Measurements from ENCODE around the gene ESYT2. TPM values are rescaled to one million over a fixed set of nuclear protein-coding genes. Genes with fewer than 3 reads are reported as not detected.
"Not testable (repeated sequence)": the region's sequence is repeated elsewhere in the genome, so short reads cannot be mapped to it uniquely, and the experiment has no call there.

The ESYT2 gene
- total RNA-seq, 1 donor from 2014 or later: 53.1 TPM

GRCh38 chr7:158706710-158707590 lies 122.4 kb downstream of the ESYT2 start:
- no peak for TF ChIP-seq CTCF (IDR thresholded peaks at IDR 0.05; ENCODE audit: insufficient read depth, low read length, poor library complexity, severe bottlenecking)
- Histone ChIP-seq H3K27me3 (ENCODE audit: control insufficient read depth, insufficient read depth, low read length) (no peaks in the 10 kb centered on the region), H3K4me3 (ENCODE audit: low read depth, low read length) (no peak overlapping the region), H3K36me3 (ENCODE audit: control insufficient read depth, insufficient read depth, low read length) (no peaks in the 10 kb centered on the region)
- DNase-seq (ENCODE audit: low read depth): no peak

GRCh38 chr7:158706273-158706704 lies 123.0 kb downstream of the ESYT2 start:
- DNase-seq (ENCODE audit: low read depth): no peak
- Histone ChIP-seq H3K36me3 (ENCODE audit: control insufficient read depth, insufficient read depth, low read length) (no peaks in the 10 kb centered on the region), H3K4me3 (ENCODE audit: low read depth, low read length) (no peak overlapping the region), H3K27me3 (ENCODE audit: control insufficient read depth, insufficient read depth, low read length) (no peaks in the 10 kb centered on the region)
- no peak for TF ChIP-seq CTCF (IDR thresholded peaks at IDR 0.05; ENCODE audit: insufficient read depth, low read length, poor library complexity, severe bottlenecking)

- Histone ChIP-seq H3K27me3 (ENCODE audit: control insufficient read depth, insufficient read depth, low read length) (no peaks in the 10 kb centered on the region), H3K4me3 (ENCODE audit: low read depth, low read length) (peak overlapping the region; percentile 99), H3K36me3 (ENCODE audit: control insufficient read depth, insufficient read depth, low read length) (no peaks in the 10 kb centered on the region)
- DNase-seq (ENCODE audit: low read depth): no peak
- no peak for TF ChIP-seq CTCF (IDR thresholded peaks at IDR 0.05; ENCODE audit: insufficient read depth, low read length, poor library complexity, severe bottlenecking)
These were observed 124.0 kb downstream of the ESYT2 start for GRCh38 chr7:158705234-158705850.

GRCh38 chr7:158704524-158705233 lies 124.6 kb downstream of the ESYT2 start, which contains the start of gene NCAPG2:
Gene NCAPG2, minus strand, starts transcription at chr7:158704804. Its CDS starts 2,905 bp downstream, at chr7:158701899.
- peak; percentile 93 for DNase-seq (ENCODE audit: low read depth)
- Histone ChIP-seq H3K27me3 (ENCODE audit: control insufficient read depth, insufficient read depth, low read length) (no peaks in the 10 kb centered on the region), H3K36me3 (ENCODE audit: control insufficient read depth, insufficient read depth, low read length) (no peaks in the 10 kb centered on the region), H3K4me3 (ENCODE audit: low read depth, low read length) (peak within 1 kb of the TSS; percentile 99)
- no peak for TF ChIP-seq CTCF (IDR thresholded peaks at IDR 0.05; ENCODE audit: insufficient read depth, low read length, poor library complexity, severe bottlenecking)

GRCh38 chr7:158703679-158704523 lies 125.4 kb downstream of the ESYT2 start:
- peak overlapping the region; percentile 99 for H3K4me3 ChIP-seq (ENCODE audit: low read depth, low read length)
- H3K36me3 ChIP-seq (ENCODE audit: control insufficient read depth, insufficient read depth, low read length); H3K27me3 ChIP-seq (ENCODE audit: control insufficient read depth, insufficient read depth, low read length); DNase-seq (ENCODE audit: low read depth): not testable (repeated sequence)
